Measurements from ENCODE around the gene MYRIP. TPM values are rescaled to one million over a fixed set of nuclear protein-coding genes. Genes with fewer than 3 reads are reported as not detected.

The MYRIP gene
- total and polyA plus RNA-seq, 10 of the 15 experiments (the other 5 are each of a cell fraction or from before 2014, with no cell fraction given), result 0.03 to 0.08 (median 0.04) TPM; not detected in 6

- FAIRE-seq (no peak), ATAC-seq (no peak), DNase-seq (ENCODE audit: low read depth, low spot score) (no peak)
- H3K9me3 ChIP-seq (replicated peaks; ENCODE audit: control insufficient read depth, insufficient read depth, low read length), result no peaks in the 10 kb centered on the region
- POLR2A ChIA-PET, result no interaction called here
- no peak overlapping the region for H3K4me2 ChIP-seq (ENCODE audit: control insufficient read depth, insufficient read depth)
- in situ Hi-C loops (cut with MboI) (no loop called here), intact Hi-C loops (cut with micrococcal nuclease; ENCODE audit: unreplicated experiment) (no loop called here)
- RAD21 ChIA-PET (ENCODE audit: unreplicated experiment), result no interaction called here
- no TSS peak for BruUV-seq (replicated peaks)
- H3K27ac ChIP-seq (ENCODE audit: control insufficient read depth, insufficient read depth), result no peak overlapping the region
- H4K20me1 ChIP-seq (ENCODE audit: control insufficient read depth, insufficient read depth), result no peaks in the 10 kb centered on the region
- no peaks in the 10 kb centered on the region for H3K36me3 ChIP-seq (ENCODE audit: control insufficient read depth in 2 of 2, insufficient read depth in 2 of 2, low read length in 1 of 2)
- H3K9ac ChIP-seq (ENCODE audit: control insufficient read depth, insufficient read depth, low read length), result no peak overlapping the region
- no peaks in the 10 kb centered on the region for H3K79me2 ChIP-seq (ENCODE audit: control insufficient read depth, insufficient read depth, low read length)
- H3K4me1 ChIP-seq (ENCODE audit: control insufficient read depth, insufficient read depth, low read length), result no peaks in the 10 kb centered on the region
- no peak overlapping the region for H2AFZ ChIP-seq (ENCODE audit: control insufficient read depth, low read depth, low read length)
- no peak overlapping the region for H3K4me3 ChIP-seq
- no peaks in the 10 kb centered on the region for H3K27me3 ChIP-seq (replicated peaks in 1 of 2; ENCODE audit: control insufficient read depth in 2 of 2, insufficient read depth in 2 of 2, low read length in 1 of 2)
- TF ChIP-seq POLR2AphosphoS5 (IDR thresholded peaks at IDR 0.05; ENCODE audit: low read length) (no peak), NFIC (IDR thresholded peaks at IDR 0.05; ENCODE audit: low read depth, low read length) (no peak), BCLAF1 (IDR thresholded peaks at IDR 0.05) (no peak), CTCF (IDR thresholded peaks at IDR 0.05 in 2 of 3, conservative IDR thresholded peaks at IDR 0.05 in 1 of 3; ENCODE audit: control insufficient read depth in 2 of 3, extremely low read depth in 1 of 3, insufficient read depth in 1 of 3, low read depth in 3 of 3, low read length in 3 of 3) (no peak), NFYB (IDR thresholded peaks at IDR 0.05; ENCODE audit: insufficient read depth, low read depth, low read length) (no peak), JUNB (IDR thresholded peaks at IDR 0.05) (no peak), ATF7 (IDR thresholded peaks at IDR 0.05; ENCODE audit: low read depth) (no peak), ESRRA (IDR thresholded peaks at IDR 0.05; ENCODE audit: low read length) (no peak), E2F4 (IDR thresholded peaks at IDR 0.05; ENCODE audit: low read depth, low read length) (no peak), ZBTB11 (CRISPR knock-in tag; IDR thresholded peaks at IDR 0.05) (no peak), MEF2B (IDR thresholded peaks at IDR 0.05; ENCODE audit: partially characterized antibody, poor library complexity, severe bottlenecking) (no peak), NFXL1 (IDR thresholded peaks at IDR 0.05; ENCODE audit: borderline replicate concordance) (no peak), USF2 (IDR thresholded peaks at IDR 0.05; ENCODE audit: borderline replicate concordance, low read depth, low read length) (no peak), STAT3 (IDR thresholded peaks at IDR 0.05; ENCODE audit: low read depth, low read length) (no peak)
- SMC1A ChIA-PET (ENCODE audit: uncharacterized antibody, unreplicated experiment), result interaction anchor here (1.1 kb wide), 1 partner anchor 10 kb away, joined by 3 read pairs; no protein-coding TSS in a partner anchor
- CTCF ChIA-PET, result no interaction called here
These were observed 270.4 kb downstream of the MYRIP start for GRCh38 chr3:40079847-40080240.

Measured in GM12878 (cell line).